Progenitor cell of endocrine pancreas (in vitro differentiated cells): Measurements from ENCODE around the gene CD164L2. TPM values are rescaled to one million over a fixed set of nuclear protein-coding genes. Genes with fewer than 3 reads are reported as not detected.

Source experiments
- DNase-seq: peaks from one replicate; pipeline ENCODE4 v3.0.0; 2021; ENCODE audit warnings: low spot score; ENCODE audit not compliant: unreplicated experiment
- H3K27ac Mint-ChIP-seq: 2 replicates; pipeline ENCODE4 v1.8.0; 2021; ENCODE audit warnings: mild to moderate bottlenecking, moderate library complexity, mixed read lengths
- H3K27me3 Mint-ChIP-seq: 2 replicates; pipeline ENCODE4 v1.8.0; 2021; ENCODE audit warnings: mixed read lengths
- H3K36me3 Mint-ChIP-seq: 2 replicates; pipeline ENCODE4 v1.8.0; 2022; ENCODE audit warnings: mixed read lengths; ENCODE audit not compliant: insufficient read depth
- H3K4me1 Mint-ChIP-seq: 2 replicates; pipeline ENCODE4 v1.8.0; 2021; ENCODE audit warnings: low read depth, mixed read lengths
- H3K4me3 Mint-ChIP-seq: 2 replicates; pipeline ENCODE4 v1.8.0; 2021; ENCODE audit warnings: low read depth, mild to moderate bottlenecking, moderate library complexity, mixed read lengths
- H3K9me3 Mint-ChIP-seq: 2 replicates; pipeline ENCODE4 v1.8.0; 2021; ENCODE audit warnings: low read depth, mixed read lengths
- total RNA-seq: library from RNA; stranded (reverse); gene quantifications from 2 replicates; pipeline ENCODE4 v1.2.1, GENCODE V29; 2021
- TF ChIP-seq, protein P1 (sequence below): fragments of 200-600 bp; sonication (generic); IDR thresholded peaks from one replicate; pipeline ENCODE4 v1.5.0; 2021; ENCODE audit warnings: antibody characterized with exemption, mild to moderate bottlenecking; ENCODE audit not compliant: unreplicated experiment

The CD164L2 gene
- total RNA-seq, 1 donor from 2014 or later = not detected

DNA sequence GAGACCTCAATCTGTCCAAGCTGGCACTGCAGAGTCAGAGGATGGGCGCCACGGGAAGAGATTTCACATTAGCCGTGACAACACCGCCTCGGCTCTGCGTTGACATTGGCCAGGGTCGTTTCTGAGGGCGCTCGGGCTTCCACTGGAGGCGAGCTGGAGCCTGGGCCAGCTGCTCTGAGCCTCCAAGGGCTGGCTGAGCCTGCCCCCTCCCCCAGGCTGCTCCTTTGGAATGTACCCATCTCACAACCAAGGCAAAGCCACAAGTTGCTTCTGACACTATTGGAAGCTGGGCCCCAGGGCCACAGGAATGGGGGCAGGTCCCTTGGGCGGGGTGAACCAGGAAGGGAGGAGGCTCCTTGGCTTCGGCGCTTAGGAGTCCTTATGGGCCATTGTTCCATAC is 21.9 kb upstream of the CD164L2 start:
- Mint-ChIP-seq H3K27me3 (no peaks in the 10 kb centered on the region), H3K27ac (no peak overlapping the region), H3K4me3 (no peak overlapping the region), H3K9me3 (no peaks in the 10 kb centered on the region), H3K36me3 (peaks cover 9% of the 10 kb centered on the region), H3K4me1 (peaks cover 2% of the 10 kb centered on the region)
- DNase-seq = no peak
- TF ChIP-seq, protein P1, sequence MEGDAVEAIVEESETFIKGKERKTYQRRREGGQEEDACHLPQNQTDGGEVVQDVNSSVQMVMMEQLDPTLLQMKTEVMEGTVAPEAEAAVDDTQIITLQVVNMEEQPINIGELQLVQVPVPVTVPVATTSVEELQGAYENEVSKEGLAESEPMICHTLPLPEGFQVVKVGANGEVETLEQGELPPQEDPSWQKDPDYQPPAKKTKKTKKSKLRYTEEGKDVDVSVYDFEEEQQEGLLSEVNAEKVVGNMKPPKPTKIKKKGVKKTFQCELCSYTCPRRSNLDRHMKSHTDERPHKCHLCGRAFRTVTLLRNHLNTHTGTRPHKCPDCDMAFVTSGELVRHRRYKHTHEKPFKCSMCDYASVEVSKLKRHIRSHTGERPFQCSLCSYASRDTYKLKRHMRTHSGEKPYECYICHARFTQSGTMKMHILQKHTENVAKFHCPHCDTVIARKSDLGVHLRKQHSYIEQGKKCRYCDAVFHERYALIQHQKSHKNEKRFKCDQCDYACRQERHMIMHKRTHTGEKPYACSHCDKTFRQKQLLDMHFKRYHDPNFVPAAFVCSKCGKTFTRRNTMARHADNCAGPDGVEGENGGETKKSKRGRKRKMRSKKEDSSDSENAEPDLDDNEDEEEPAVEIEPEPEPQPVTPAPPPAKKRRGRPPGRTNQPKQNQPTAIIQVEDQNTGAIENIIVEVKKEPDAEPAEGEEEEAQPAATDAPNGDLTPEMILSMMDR = no peak

DNA sequence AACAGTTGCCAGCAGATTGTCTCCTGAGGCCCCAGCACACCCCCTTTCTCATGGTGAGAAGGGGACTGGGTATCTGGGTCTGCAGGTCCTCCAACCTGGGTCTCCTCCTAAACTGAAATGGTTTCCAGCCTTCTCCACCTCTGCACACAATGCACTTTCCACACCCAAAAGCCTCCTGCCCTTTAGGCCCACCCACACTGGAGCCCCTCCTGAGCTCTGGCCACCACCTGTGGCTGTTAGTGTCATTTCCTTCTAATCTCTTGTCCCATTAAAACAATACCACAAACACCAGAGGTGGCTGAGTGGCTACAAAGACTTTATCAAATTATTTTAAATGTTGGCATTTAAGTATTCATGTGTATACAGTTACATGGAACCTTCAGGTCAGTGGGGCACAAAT is 20.8 kb upstream of the CD164L2 start:
- no peak for DNase-seq
- no peak overlapping the region for H3K27ac Mint-ChIP-seq
- TF ChIP-seq, protein P1 = no peak
- H3K9me3 Mint-ChIP-seq = no peaks in the 10 kb centered on the region
- peaks cover 2% of the 10 kb centered on the region for H3K4me1 Mint-ChIP-seq
- H3K27me3 Mint-ChIP-seq = no peaks in the 10 kb centered on the region
- peaks cover 9% of the 10 kb centered on the region for H3K36me3 Mint-ChIP-seq
- no peak overlapping the region for H3K4me3 Mint-ChIP-seq

DNA sequence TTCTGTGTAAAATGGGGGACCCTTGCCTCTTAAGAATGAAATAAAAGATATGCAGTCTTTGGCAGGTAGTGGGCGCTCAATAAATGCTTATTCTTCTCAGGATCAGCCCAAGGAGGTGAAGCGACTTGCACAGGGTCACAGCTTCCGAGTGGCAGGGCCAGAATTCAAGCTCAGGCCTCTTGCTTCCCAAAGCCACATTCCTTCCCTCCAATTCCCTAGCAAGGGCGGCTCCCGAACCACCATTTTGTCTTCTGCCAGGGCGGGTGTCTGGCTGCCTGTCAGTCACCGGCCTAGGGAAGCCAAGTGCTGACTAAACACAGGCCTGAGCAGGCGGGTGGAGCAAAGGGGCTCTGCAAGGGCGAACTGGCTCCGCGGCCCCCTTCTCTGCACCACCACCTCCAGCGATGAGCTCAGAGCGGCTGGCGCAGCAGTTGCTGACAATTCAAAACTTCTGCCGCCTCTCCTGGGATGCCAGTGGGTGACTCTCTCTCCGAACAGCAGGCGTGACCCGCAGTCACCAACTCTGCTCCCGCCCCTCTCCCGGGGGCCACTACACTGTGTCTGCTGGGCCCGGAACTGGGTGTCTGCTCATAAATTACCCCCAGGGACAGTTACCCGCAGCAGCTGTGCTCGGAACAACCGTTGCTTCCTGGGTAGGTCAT is 20.1 kb upstream of the CD164L2 start:
- no peak for DNase-seq
- H3K36me3 Mint-ChIP-seq = peaks cover 7% of the 10 kb centered on the region
- H3K4me1 Mint-ChIP-seq = peaks cover 4% of the 10 kb centered on the region
- no peaks in the 10 kb centered on the region for H3K9me3 Mint-ChIP-seq
- TF ChIP-seq, protein P1 = no peak
- no peaks in the 10 kb centered on the region for H3K27me3 Mint-ChIP-seq
- no peak overlapping the region for H3K4me3 Mint-ChIP-seq
- no peak overlapping the region for H3K27ac Mint-ChIP-seq

DNA sequence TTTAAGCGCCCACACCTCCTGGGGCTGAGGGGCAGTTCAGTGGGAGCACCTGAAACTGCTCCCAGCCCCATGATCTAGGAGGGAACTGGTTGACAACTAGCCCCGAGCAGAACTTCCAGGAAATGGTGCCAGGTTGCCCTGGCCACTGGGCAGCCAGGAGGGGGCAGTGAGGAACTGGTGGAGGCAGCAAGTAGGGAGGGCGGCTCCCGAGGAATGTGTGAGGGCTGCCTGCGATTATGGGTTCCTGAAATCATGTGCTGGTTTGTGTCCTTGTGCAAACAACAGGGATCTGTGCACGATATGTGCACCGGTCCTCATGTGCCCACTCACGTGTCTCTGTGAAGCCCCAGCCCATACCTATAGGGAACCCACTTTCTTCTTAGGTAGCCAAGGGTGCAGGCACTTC is 19.2 kb upstream of the CD164L2 start:
- DNase-seq = no peak
- Mint-ChIP-seq H3K4me3 (no peak overlapping the region), H3K27ac (peak overlapping the region; percentile 64), H3K9me3 (no peaks in the 10 kb centered on the region), H3K27me3 (no peaks in the 10 kb centered on the region), H3K36me3 (peaks cover 2% of the 10 kb centered on the region), H3K4me1 (peaks cover 4% of the 10 kb centered on the region)
- TF ChIP-seq, protein P1 = peak; percentile 42

DNA sequence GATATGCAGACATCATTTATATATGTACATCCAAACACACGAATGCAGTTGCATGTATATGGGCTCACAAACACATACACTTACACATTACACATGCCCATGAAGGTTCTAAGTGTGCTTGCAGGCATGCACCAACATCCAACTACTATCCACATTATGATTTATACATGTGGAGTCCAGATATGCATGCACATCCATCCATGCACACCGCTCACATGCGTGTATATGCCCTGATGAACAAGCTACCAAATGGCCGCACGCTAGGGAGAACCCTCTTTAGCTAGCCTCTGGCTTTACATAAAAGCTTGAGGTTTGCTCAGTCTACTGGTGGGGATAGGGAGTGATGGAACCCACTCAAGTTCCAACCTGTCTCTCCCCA is 17.8 kb upstream of the CD164L2 start:
- DNase-seq = no peak
- Mint-ChIP-seq H3K4me3 (no peak overlapping the region), H3K36me3 (no peaks in the 10 kb centered on the region), H3K27me3 (no peaks in the 10 kb centered on the region), H3K4me1 (peaks cover 4% of the 10 kb centered on the region), H3K27ac (no peak overlapping the region), H3K9me3 (no peaks in the 10 kb centered on the region)
- TF ChIP-seq, protein P1 = no peak
